Epidermal melanocyte (primary cell): ENCODE results near the gene SMPD4.
"Not testable (repeated sequence)": the region's sequence is repeated elsewhere in the genome, so short reads cannot be mapped to it uniquely, and the experiment has no call there.

Experiments used
- DNase-seq: peaks from one replicate; pipeline ENCODE4 v3.0.0; 2011; ENCODE audit warnings: low spot score; ENCODE audit not compliant: insufficient read length

Gene SMPD4

DNA sequence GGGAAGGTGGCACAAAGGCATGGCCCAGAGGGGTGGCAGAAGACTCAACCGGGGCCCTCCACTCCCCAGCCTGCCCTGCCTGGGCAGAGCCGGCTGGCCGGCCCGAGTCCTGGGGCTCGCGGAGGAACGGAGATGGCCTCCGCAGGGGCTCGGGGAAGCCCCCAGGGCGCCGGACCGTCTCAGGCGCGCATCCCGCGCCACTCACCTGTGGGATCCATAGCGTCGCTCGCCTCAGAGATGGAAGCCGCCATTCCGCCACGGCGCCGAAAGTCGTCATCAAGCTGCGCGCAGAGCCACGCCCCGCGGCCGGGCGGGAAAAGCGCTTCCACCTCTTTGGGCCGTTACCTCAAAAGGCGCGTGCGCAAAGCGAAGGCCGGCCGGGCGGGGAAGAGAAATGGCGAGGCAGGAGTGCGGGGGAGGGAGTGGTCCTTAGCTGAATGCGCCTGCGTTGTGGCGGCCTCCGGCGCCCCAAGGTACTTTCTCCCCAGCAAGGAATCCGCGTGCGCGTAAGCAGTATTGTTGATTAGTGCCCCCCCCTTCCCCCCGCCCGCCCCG, at the start of gene SMPD4:
SMPD4 (minus strand) TSS at position 278 of the 555 bp plus-strand sequence. CDS start 5,010 bp downstream, outside the sequence.
- DNase-seq: peak; percentile 78

DNA sequence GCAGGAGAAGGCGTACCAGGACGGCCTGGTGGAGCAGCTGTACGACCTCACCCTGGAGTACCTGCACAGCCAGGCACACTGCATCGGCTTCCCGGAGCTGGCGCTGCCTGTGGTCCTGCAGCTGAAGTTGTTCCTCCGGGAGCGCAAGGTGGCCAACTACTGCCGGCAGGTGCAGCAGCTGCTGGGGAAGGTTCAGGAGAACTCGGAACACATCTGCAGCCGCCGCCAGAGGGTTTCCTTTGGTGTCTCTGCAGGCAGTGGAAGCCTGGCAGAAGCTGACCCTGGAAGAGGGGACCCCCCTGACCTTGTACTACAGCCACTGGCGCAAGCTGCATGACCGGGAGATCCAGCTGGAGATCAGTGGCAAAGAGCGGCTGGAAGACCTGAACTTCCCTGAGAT, 49.5 kb upstream of the SMPD4 start:
- DNase-seq: not testable (repeated sequence)

- DNase-seq: not testable (repeated sequence)
Measured at GRCh38 chr2:130230376-130230775, 49.0 kb upstream of the SMPD4 start.

GRCh38 chr2:130229161-130229510, 47.7 kb upstream of the SMPD4 start:
- not testable (repeated sequence) for DNase-seq

DNA sequence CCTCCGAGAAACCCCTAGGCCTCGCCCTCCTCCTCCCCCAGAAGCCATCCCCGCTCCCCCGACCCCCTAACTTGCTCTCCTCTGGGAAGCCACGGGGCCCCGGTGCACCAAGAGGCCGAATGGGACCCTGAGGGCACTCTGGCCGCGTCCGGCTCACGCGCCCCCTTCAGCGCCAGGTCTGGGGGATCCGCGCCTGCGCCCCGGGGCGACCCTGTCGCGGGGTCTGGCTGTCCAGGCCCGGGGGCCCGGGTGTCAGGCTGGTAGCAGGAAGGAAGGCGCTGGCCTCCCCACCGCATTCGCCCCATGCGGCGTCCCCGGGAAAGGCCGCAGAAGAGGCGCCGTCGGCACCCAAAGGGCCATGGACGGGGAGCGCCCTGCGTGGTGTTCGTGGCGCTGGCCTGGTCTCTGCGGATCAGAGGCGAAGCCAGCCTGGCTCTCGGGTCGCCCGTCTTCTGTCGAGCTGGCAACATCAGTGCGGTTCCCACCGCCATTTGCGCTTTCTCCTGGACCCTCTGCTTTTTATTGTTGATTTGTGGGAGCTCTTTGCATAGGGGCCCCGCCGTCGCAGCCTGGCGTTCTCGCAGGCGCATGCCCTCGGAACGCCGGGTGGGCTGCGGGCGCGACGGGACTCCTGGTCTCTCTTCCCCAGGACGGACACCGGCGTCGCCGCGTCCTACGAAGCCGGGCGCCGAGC, 47.2 kb upstream of the SMPD4 start:
- not testable (repeated sequence) for DNase-seq

DNA sequence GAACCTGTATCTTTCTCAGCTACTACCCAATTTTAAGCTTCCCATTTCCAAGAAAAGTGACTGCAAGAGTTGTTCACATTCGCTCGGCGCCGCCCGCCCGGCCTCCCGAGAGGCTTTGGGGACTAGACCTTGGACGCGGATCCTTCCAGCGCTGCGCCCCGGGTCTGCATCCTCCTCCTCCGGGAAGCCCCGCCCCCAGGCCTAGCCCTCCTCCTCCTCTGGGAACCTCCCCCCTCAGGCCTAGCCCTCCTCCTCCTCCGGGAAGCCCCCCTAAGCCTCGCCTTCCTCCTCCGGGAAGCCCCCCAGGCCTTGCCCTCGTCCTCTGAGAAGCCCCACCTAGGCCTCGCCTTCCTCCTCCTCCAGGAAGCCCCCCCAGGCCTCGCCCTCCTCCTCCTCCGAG, 46.6 kb upstream of the SMPD4 start:
- DNase-seq: not testable (repeated sequence)

- not testable (repeated sequence) for DNase-seq
Measured at GRCh38 chr2:130222523-130222922, 41.1 kb upstream of the SMPD4 start.

GRCh38 chr2:130220505-130220904, 39.1 kb upstream of the SMPD4 start:
- not testable (repeated sequence) for DNase-seq

DNA sequence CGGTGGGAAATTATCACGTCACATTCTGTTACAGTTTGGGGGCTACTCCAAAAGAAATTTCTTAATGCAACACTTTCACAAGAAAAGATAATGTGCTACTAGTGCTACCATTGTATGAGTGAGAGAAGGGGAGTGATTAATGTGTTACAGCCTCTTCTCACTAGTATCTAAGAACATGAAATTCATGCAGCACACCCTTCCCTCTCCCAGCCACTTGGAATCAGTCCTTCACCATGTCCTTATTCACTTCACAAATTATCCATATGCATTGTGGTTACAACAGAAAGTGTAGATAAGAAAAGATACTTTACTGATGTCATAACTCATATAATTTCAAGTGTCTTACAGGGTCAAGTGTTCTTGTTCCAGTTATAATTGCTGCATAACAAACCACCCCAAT, 37.7 kb upstream of the SMPD4 start:
- not testable (repeated sequence) for DNase-seq

- DNase-seq: not testable (repeated sequence)
Measured at GRCh38 chr2:130207051-130207450, 25.6 kb upstream of the SMPD4 start.

- DNase-seq: not testable (repeated sequence)
Measured at GRCh38 chr2:130203150-130203549, 21.7 kb upstream of the SMPD4 start.

DNA sequence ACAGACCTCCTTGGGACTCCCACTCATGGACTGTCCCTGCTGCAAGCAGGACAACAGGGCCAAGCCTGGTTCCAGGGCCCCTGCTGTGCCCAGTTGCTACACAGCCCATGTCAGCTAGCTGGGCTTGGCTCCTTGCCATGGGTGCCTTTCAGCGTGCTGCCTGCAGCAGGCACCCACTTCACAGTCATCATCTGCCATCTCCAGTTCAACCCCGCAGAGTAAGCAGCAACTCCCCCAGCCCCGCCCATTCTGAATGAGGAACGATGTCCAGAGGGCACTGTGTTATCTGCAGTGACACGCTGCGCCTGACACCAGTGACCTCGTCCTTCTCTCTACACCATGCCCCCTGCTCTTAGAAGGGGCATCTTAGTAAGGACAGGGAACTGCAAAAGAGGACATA, 21.1 kb upstream of the SMPD4 start:
- not testable (repeated sequence) for DNase-seq

GRCh38 chr2:130198343-130198742, 16.9 kb upstream of the SMPD4 start, which contains the start of gene TUBA3E:
Gene TUBA3E, minus strand, starts transcription at chr2:130198439. Its CDS starts 79 bp downstream, at chr2:130198360.
- DNase-seq: no peak

- DNase-seq: not testable (repeated sequence)
Measured at GRCh38 chr2:130196052-130196451, 14.7 kb upstream of the SMPD4 start.

DNA sequence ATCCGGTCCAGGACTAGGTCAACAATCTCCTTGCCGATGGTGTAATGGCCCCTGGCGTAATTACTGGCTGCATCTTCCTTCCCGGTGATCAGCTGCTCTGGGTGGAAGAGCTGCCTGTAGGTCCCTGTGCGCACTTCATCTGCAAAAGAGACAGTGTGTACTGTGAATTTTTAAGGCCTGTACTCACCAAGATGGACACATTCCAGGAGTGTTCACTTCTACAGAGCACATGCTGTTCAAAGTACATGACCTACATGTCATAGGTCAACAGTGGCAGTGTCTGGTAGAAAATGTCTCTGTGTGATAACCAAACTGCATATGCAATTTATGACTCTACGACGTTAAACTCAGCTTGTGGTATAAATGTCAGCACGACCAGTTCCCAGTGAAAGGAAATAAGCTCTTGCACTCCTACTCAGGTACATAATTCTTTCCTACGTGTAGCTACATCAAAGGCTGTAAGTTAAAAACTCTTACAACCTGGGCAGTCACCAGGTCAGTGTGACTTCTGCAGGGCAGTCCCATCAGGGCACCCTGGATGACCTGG, 13.8 kb upstream of the SMPD4 start:
- not testable (repeated sequence) for DNase-seq

DNA sequence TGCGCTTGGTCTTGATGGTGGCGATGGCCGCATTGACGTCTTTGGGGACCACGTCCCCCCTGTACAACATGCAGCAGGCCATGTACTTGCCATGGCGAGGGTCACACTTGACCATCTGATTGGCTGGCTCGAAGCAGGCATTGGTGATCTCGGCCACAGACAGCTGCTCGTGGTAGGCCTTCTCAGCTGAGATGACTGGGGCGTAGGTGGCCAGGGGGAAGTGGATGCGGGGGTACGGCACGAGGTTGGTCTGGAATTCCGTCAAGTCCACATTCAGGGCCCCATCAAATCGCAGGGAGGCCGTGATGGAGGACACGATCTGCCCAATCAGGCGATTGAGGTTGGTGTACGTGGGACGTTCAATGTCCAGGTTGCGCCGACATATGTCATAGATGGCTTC, 12.4 kb upstream of the SMPD4 start:
- not testable (repeated sequence) for DNase-seq

DNA sequence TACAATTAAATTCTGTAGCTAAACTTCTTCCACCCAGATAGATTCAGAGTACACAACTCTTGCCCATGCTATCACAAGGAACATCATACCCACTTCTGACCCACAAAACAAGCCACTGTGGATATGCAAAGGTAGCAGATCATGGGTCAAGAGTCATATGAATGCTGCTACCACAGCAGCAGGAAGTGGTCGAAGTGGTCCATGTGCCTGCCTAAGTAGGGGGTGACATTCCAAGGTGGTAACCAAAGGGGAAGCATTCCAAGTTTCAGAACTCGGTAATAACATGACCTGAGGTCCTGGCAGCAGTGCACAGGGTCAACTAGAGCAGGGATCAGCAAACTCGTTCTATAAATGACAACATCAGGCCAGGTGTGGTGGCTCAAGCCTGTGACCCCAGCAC, 11.0 kb upstream of the SMPD4 start:
- not testable (repeated sequence) for DNase-seq

GRCh38 chr2:130191319-130191718, 9.9 kb upstream of the SMPD4 start:
- not testable (repeated sequence) for DNase-seq

- DNase-seq: no peak
Measured at GRCh38 chr2:130190237-130190636, 8.8 kb upstream of the SMPD4 start.

- DNase-seq: not testable (repeated sequence)
Measured at GRCh38 chr2:130188958-130189357, 7.6 kb upstream of the SMPD4 start.

- not testable (repeated sequence) for DNase-seq
Measured at GRCh38 chr2:130187859-130188792, 6.7 kb upstream of the SMPD4 start.

- DNase-seq: no peak
Measured at GRCh38 chr2:130187268-130187667, 5.9 kb upstream of the SMPD4 start.
